ENCODE data around the gene TBX5.

The TBX5 gene

DNA sequence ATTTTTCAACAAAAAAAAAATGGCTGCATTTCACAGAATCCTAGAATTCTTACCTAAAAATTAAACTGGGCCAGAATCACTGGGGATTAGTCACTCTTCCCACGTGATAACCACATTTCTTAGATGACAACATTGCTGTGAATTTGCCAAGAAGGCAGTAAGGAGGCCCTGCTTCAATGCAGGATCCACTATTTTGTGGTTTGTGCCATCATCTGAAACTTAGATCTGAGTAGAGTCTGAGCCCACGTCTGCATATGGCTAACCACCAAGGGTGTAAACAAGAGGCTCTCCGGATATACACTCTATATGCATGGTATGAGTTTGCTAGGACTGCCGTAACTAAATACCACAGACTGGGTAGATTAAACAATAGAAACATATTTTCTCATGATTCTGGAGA is 24.4 kb upstream of the TBX5 start:
- no peak for DNase-seq (ENCODE audit: low read depth)

DNA sequence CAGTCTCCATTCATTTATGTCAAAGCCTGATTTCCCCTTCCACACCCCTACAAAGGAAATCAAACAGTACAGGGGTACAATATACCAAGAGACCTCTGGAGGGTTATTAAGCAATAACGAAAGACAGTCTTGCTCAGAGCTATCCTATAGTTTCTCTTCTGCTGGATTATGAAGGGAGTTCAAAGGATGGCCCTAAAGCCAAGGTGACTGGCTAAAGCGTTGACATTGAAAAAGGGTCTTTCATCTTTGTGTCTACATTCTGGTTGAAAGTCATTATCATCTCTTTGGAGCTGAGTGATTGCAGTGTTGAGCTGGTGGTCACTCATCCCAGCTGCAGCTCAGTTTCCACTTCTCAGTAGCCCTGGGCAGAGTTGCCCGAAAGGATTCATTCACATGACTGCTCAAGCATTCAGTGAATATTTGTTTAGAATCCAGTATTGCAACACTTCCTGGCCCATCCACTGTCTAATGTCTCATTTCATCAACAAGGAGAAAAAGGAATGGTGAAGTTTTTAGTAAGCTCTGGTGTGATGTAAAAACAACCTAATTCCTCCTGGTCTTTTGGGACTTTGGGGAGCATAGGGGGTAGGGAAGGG is 19.2 kb upstream of the TBX5 start:
- DNase-seq (ENCODE audit: low read depth): no peak

DNA sequence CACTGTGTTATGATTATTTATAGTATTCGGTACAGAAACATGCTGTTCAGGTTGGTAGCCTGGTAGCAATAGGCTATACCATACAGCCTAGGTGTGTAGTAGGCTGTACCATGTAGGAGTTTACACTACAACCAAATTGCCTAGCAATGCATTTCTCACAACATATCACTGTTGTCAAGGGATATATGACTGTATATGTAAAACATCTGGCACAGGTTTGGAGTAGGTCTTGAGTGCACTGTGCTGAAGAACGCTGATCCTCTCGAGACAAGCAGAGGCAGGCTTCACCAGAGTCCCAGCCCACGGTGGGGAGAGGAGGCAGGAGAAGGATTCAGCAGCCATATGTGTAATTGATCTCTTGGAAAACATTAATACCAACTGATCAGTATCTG is 15.0 kb upstream of the TBX5 start:
- no peak for DNase-seq (ENCODE audit: low read depth)

DNA sequence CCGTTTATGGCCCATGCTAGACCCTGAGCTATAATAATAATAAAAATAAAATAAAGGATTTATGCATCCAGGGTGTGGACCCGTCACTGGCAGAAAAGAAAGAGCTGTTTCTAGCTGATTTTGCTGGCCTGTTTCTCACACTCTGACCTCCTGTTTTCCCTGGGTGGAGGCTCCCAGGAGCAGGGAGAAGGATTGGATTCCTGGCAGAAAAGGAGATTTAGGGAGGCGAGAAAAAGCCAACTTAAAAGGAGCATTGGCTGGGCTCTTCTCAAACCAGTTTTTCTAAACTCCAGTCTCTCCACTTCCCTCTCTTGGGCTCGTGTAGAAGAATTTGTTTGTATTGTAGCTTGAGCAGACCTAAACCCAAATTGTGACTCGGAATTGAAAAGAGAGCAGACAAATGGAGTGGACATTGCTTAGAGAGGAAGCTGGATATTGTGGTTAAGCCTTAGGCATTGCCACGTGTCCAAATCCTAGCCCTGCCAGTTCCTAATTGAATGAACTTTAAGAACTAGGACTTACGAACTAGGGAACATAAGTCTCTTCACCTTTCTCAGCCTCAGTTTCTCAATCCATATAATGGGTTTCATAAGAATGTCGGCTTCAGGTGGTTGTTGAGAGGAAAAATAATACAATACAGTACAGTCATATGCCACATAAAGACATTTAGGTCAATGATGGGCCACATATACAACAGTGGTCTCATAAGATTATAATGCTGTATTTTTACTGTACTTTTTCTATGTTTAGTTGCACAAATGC is 14.4 kb upstream of the TBX5 start:
- no peak for DNase-seq (ENCODE audit: low read depth)

DNA sequence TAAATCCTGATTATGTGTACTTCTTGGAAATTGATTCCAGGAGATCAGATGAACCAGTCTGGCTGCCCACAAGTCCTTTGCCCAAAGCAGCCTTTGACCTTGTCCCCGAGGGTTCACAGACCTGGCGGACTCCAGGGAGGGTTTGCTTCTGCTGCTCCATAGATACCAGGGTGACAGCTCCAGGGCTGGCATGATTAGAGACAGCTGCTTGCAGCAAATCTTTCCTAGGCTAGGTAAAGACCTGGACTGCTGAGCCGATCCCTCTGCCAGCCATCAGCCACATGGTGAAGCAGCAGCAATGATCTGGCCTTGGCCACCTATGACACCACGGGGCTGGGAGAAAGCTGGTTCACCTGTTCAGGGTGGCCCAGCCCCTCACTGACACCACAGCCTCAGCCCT is 10.1 kb upstream of the TBX5 start:
- no peak for DNase-seq (ENCODE audit: low read depth)

DNA sequence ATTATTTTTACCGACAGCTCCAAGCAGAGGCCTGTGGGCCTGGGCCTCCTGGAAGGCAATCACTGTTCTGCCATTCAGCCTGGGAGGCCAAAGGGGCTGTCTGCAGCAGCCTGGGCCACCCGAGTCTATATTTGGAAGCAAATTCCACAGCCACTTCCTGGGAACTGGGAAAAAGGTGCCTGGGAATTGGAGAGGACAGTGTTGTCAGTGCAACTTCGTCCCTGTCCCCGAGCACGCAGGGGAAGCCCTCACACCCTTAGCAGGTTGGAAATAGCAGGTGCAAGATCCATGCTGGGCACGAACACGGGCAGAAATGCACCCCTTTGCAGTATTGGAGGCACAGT is 9.6 kb upstream of the TBX5 start:
- no peak for DNase-seq (ENCODE audit: low read depth)

DNA sequence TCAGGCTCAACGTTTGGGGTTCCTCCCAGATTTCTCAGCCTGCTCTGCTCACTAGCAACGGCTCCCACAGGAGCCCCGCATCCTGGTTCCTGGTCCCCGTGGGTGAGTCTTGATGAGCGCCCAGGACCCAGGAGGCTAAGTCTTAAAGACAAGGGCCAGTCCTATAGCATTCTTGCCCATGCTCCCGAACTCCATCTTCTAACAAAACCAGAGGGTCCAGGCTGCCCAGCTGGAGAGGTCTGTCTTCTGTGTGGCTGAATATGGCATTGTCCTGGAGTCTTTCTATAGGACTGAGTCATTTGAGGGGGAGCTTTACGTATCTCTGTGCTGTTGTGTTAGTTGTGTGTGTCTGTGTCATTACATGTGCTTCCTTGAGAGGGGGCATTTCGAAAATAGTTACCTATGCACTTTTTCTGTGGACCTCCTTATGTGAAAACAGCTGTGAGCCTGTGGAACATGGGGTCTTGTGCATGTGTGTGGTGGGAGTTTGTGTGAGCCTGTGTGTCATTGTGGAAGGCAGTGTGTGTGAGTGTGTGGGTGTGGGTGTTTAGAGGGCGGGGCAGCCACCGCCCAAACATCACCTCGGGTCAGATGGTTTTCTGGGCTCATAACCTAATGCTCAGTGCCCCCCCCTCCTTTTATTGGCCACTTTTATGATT is 9.1 kb upstream of the TBX5 start:
- no peak for DNase-seq (ENCODE audit: low read depth)

DNA sequence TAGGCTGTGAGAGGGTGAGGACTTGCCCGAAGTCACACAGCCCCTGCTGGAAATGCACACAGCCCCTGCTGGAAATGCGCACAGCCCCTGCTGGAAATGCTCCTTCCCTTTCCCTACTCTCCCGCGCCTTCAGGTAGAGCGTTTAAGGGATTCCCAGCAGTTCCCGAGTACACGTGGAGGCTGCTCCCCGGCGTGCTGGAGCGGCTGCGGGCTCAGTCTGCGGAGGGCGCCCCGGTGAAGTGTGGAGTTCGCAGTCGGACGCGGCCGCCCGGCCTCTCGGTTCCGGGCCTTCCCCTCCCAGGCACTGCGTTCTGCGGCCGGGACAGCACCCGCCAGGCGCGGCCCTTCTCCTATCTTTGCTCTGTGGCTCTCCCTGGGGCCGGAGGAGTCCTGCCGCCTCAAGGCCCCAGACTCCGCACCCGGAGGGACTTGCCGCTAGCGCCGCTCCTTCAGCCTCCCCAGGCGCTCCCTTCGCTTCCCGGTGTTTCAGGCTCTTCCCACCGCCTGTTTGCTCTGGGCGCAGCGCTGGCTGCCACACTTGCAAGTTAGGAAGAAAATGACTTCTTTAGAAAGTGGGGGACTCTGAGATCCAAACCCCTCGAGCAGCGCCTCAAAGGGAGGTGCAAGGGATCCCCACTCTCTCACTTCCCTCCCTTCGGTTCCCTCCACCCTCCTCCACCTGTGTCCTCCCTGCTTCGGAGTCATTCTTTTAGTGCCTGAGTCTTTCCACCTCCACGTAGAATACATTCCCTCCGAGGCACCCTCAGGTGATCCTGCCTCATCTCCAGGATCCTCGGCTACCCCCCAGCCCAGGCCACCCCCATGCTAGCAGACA is 8.3 kb upstream of the TBX5 start:
- no peak for DNase-seq (ENCODE audit: low read depth)

DNA sequence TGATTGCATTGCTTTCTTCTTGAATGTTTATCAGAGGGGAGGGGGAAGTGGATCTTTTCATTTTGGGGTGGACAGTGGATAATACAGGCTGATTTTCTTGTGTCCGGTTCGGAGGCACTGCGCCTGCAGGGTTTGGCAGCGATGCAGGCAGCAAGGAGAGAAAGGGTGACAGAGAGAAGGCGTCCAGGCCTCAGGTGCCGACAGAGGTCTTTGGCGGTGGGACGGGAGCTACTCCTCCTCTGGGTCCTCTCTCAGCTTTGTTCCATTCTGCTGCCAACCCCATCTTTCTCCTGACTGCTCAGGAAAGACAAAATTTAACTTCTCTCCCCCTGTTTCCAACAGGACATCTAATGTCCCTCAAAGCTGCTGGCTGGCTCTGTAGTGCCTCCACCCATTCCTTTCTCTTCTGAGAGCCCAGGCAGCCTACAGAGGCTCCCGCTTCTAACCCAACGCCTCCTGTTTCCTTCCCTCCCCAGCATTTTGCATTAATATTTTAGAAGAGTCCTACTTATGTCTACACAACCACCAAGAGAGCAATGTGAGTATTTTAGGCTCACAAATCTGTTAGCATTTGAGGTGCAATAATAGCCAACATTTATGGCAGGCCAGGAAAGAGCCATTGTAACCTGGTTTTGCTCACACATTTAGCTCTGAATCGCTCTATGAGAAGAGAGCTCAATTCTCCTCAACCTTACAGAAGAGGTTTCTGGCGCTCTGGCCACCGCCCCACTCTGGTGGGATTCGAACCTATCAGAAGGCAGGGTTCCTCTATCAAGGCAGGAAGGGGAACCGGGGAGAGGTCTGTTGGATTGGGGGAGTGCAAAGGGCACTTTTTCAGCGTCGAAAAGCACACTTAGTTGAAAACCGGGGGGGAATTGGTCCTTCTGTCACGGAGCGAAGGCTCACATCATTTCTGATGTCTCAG is 7.1 kb upstream of the TBX5 start:
- no peak for DNase-seq (ENCODE audit: low read depth)

DNA sequence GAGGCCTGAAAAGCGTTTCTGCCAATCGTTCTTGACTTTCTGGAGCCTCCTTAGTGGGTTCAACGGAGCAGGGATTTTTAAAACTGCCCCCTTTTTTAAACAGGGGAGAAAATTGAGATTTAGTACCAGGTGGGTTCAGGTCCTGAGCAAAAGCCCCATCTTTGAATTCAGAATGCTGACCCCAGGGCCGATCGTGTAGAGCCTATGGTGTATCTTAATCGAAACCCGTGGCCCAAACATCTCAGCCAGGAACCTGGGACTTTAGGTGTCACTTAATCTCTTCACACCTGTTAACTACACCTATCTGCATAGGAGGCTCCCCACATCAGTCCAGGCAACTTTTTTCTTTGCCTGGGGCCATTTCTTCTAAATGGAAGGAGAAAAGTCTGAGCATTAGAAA is 6.4 kb upstream of the TBX5 start:
- no peak for DNase-seq (ENCODE audit: low read depth)

DNA sequence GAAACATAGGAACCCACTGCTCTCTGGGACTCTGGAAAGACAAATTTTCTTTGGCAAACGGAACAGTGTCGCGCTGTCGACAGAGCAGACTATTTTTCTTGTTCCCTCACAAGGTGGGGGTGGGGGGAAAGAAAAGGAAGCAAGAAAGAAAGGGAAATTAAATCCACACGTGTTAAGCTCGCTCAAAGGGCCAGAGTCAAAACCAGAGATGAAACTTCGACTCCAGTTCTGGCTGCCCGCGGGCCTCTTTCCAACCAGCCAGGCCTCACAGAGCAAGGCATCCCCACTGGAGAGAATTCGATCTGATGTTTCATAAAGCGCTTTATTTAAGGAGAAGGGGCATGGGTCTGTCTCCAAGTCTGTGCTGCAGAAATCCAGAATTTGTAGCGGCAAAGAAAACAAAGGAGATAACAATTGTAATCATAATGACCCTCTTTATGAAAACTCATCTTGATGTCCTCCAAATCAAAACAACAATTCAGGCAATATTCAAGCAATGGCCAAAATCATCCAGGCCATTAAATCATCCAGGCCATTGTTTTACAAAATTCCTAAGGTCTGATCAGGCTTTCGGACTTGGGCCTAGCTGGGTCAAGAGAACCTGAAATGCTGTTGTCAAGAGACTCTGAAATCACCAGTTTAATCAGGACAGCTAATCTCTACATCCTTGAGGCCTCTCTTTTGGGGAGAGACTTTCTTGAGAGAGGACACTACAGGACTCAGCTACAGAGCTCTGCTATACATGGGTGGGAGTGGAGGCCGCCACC is 5.3 kb upstream of the TBX5 start:
- no peak for DNase-seq (ENCODE audit: low read depth)

DNA sequence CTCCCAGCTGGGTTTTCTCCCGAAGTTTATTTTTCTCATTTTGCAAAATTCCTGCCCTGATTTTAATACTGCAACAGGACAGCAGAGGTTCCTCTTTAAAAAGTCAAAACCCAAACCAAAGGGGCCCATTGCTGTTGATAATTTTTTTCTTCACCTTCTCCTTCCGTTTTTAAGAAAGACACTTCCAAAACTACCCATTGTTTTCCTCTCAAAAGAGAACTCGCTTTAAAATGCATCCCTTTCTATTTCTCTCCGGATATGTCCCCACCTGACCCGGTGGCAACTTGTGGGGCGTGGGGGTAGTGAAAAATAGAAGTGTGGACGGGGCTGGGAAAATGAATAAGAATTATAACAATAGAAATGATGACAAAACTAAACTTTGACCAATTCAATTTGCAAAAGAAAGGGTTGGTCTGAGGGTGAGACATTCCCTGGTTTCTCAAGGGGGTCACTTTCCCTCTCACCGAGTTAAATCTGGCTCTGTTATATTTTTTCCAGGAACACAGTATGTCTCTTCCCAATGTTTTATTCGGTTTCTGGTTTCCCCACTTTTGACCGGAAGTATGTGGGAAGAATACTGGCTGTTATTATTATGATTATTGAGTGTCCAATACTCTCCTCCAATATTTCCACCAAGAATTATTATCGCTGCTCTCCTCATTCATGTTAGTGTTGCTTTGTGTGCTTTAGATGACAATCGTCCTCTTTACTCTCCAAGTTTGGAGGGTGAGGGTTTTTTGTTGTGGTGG is 4.1 kb upstream of the TBX5 start:
- no peak for DNase-seq (ENCODE audit: low read depth)

DNA sequence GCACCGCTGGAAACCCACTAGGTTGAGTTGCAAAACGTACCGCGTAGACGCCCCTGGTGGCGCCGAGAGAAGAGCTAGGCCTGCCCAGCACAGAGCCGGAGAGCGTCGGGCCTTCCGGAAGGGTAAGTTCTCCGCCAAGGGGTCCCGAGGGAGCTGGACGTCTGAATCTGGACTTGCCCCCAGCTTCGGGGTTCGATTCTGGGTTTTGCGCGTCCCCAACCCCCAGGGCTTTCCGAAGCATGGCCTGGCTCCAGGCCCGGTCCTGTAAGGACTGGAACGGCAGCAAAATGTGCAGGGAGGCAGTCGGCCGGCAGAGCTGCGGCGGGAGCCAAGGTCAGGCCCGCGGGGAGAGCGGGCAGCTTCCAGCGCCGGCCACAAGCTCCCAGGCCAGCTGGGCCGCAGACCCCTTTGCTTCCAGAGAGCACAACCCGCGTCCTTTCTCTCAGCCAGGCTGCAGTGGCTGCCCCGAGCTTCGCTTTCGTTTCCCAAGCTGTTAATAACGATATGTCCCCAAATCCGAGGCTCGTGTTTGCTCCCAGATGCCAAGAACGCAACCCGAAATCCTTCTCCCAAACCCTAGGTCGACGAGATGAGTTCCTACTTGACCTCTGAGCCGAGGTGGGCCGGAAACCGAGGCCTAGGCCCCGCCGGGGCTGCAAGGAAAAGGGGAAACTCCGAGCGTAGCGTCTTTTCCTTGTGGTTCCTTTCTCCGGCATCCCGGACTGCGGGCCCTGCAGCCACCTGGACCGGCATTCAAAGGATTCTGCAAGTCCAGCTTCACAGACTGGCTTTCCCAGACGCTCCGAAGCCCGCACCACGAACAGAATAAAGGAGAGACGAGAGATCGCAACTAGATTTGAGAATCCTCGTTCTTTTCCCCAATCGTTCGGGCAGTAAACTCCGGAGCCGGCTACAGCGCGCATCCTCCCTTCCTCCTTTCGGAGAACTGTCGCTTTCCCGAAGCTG is 3.2 kb upstream of the TBX5 start:
- no peak for DNase-seq (ENCODE audit: low read depth)

DNA sequence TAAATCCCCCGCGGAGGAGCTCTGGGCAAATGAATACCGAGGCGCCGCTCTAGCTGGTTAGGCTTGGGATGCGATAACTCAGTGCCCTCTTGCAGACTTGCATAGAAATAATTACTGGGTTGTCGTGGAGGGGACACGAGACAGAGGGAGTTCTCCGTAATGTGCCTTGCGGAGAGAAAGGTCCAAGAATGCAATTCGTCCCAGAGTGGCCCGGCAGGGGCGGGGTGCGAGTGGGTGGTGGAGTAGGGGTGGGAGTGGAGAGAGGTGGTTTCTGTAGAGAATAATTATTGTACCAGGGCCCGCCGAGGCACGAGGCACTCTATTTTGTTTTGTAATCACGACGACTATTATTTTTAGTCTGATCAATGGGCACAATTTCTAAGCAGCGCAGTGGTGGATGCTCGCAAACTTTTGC is 2.5 kb upstream of the TBX5 start:
- no peak for DNase-seq (ENCODE audit: low read depth)

DNA sequence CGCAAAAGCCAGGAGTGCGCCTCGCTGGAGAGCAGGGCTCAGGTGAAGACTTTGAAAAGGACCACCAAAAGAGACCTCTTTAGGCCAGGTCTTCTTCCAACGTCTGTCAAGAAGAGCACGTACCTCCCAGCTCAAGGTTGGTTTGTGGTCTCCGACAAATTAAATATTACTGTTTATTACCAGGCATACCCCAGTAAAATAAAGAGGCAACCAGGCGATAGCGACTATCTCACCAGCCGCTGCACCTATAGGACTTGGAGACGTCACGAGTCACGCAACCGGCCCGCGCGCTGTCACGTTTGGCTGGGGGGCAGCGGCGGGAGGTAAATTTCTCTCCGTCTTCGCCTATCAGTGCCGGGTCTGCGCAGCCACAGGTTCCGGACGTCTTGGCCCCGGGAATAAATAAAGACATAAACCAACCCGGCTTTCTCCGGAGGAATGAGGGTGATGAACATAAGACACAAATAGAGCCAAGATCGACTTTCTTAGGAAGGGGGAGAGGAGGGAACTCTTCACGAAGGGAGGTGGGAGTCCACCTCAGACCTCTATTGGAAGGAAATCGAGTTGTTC is 2.0 kb upstream of the TBX5 start:
- no peak for DNase-seq (ENCODE audit: low read depth)

DNA sequence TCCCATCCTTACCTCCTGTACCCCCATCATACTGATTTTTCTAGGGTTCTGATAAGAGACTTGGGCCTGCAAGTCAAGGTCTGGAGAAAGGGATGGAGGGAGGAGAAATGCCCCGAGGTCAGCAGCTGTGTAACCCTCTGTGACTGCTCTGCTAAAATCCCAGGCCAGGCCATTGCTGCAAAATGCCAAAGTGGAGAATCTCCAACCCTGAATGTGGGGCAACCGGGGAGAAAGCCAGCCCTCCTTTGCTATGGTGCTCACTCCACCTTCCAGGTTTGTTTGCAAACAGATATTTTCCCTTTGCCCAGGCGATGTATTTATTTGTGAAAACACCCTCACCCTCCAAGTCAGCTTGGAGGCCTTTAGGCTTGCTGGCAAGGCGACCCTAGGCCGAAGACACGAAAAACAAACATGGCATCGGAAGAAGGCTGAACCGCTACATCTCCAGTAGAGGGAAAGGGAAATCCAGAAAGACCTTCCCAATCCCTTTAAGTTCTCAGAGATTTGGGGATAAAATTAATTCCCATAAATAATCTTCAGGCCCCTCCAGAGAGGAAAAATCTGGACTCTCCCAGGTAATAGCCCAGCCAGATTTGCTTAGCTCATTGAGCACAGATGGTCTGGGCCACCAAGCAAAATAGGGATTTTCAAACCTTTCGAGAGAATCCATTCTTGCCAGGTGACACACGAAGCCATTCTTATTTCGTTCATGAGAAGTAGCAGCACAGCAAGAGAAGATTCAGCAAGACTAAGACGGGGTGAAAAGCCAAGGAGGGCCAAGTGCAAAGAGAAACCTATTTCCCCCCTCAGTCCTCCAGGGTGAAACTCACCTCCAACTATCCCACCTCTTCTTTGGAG is 1.3 kb upstream of the TBX5 start:
- DNase-seq (ENCODE audit: low read depth): no peak

DNA sequence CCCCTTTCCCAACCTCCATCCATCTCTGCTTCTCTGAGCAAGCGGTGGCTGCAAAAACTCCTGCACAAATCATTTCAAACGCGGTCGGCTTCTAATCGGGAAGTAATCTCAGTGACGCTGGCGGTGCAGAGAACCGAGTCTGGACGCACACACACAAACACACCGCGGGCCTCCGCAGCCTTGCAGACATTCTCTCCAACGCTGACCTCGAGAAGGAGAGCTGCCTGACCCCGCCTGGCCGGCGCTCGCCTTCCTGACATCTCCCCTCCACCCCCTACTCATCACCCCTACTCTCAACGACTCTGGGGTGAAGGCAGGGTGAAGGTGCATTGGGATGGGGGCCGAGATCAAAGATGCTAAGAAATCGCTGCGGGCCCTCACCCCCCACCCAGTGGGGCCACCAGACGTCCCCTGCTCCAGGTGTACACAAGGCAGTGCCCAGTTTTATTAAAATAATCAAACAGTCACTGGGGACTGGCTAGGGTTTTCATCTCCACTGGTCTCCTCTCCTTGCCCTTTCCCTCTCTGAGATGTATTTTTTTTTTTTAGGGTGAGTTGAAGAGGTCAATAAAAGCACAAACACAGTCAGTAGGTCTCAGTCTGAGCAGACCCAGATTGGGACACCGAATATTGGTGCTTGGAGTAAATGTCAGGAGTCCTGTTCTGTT is 506 bp upstream of the TBX5 start:
- DNase-seq (ENCODE audit: low read depth): no peak
